IPS DF 6.9 (cell line): ENCODE measurements around the gene TAAR8.

Experiments used
- DNase-seq: peaks from one replicate; pipeline ENCODE4 v3.0.0-alpha.2; 2013; ENCODE audit warnings: low read depth, low spot score
- H3K27ac ChIP-seq: one replicate; pipeline ENCODE4 v1.5.1; 2013; ENCODE audit warnings: low read length, control low read depth
- H3K27me3 ChIP-seq: 2 replicates; pipeline ENCODE4 v1.6.1; 2013; ENCODE audit warnings: mild to moderate bottlenecking, low read length; ENCODE audit not compliant: control insufficient read depth, insufficient read depth
- H3K36me3 ChIP-seq: 2 replicates; pipeline ENCODE4 v1.6.1; 2013; ENCODE audit warnings: low read length; ENCODE audit not compliant: control insufficient read depth, insufficient read depth
- H3K4me1 ChIP-seq: 2 replicates; pipeline ENCODE4 v1.6.1; 2013; ENCODE audit warnings: low read length; ENCODE audit not compliant: control insufficient read depth, insufficient read depth
- H3K4me3 ChIP-seq: 2 replicates; pipeline ENCODE4 v1.5.1; 2013; ENCODE audit warnings: mild to moderate bottlenecking, low read length
- H3K9me3 ChIP-seq: 2 replicates; pipeline ENCODE4 v1.6.1; 2013; ENCODE audit warnings: low read length, inconsistent platforms; ENCODE audit not compliant: control insufficient read depth, insufficient read depth
- WGBS: extraction: QIAGEN DNeasy Blood & Tissue Kit; methylation state at CpG from one replicate; pipeline ENCODE4 v1.1.7; 2013; ENCODE audit warnings: mixed read lengths, missing lambda C conversion rate; ENCODE audit not compliant: insufficient read length, insufficient coverage; 5-methylcytosine and 5-hydroxymethylcytosine counted together

TAAR8 gene, protein sequence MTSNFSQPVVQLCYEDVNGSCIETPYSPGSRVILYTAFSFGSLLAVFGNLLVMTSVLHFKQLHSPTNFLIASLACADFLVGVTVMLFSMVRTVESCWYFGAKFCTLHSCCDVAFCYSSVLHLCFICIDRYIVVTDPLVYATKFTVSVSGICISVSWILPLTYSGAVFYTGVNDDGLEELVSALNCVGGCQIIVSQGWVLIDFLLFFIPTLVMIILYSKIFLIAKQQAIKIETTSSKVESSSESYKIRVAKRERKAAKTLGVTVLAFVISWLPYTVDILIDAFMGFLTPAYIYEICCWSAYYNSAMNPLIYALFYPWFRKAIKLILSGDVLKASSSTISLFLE

DNA sequence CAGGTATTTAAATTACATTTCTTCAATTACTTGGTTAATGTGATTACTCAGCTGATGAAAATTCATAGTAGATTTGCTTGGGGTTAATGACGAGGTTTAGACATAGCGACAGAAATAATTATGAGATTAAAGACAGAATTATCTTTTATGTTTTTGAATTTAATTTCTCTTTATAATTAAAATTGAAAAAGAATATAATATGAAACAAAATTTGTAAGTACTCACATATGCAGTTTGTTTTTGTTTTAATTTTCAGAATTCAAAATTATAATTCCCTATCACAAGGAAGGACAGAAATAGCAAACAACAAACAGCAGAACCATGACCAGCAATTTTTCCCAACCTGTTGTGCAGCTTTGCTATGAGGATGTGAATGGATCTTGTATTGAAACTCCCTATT, at the start of gene TAAR8:
TSS of gene TAAR8 (plus strand) at position 301 of the 400 bp plus-strand sequence. CDS start at position 322, 21 bp downstream.
- Histone ChIP-seq H3K4me3 (no peak within 1 kb of the TSS), H3K9me3 (no peaks in the 10 kb centered on the region), H3K4me1 (peaks cover 5% of the 10 kb centered on the region), H3K27me3 (no peaks in the 10 kb centered on the region), H3K36me3 (no peaks in the 10 kb centered on the region), H3K27ac (no peak within 1 kb of the TSS)
- DNase-seq = no peak
- WGBS = no CpG with 5 or more reads among the region's 2 CpGs

DNA sequence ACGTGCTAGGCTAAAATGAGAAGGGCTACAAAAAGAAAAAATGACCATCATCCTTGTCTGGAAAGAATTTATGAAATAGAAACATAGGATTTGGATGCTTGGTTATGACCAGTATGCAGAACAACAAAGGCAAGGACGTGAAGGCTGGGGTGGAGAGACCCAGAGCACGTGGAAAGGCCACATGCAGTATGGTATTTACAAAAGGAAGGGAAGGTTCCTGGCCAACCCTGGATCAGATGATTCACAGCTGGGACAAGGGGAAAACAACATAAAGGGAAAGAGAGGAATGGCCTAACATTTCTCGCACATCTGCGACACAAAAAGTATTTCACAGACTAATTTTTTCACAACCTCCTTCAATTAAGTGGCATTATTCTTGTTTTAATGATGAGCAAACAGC, 47.7 kb upstream of the TAAR8 start:
- H3K36me3 ChIP-seq = peaks cover 2% of the 10 kb centered on the region; the same call in 1 of the 2 replicates
- WGBS = no CpG with 5 or more reads among the region's 5 CpGs
- H3K9me3 ChIP-seq = no peaks in the 10 kb centered on the region
- no peaks in the 10 kb centered on the region for H3K4me1 ChIP-seq
- H3K27me3 ChIP-seq = no peaks in the 10 kb centered on the region
- H3K4me3 ChIP-seq = no peak overlapping the region
- no peak overlapping the region for H3K27ac ChIP-seq
- no peak for DNase-seq

DNA sequence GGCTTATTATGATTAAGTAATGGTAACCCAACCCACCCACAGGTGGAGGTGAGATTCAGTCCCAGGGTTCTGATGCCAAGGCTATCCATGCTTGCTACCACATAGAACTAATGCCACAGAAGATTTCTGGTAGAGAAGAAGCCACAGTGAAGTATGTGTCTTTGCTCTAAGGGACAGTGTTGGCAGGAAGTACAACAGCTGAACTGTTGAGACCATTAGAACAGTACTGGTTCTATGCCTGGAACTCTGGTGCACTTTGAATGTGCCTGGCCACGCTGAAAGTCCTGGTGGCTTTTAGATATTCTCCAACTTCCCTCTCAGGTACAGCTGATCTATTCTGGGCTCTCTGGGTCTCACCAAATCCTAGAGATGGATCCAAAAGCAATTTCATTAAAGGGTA, 47.3 kb upstream of the TAAR8 start:
- no peaks in the 10 kb centered on the region for H3K4me1 ChIP-seq
- DNase-seq = no peak

DNA sequence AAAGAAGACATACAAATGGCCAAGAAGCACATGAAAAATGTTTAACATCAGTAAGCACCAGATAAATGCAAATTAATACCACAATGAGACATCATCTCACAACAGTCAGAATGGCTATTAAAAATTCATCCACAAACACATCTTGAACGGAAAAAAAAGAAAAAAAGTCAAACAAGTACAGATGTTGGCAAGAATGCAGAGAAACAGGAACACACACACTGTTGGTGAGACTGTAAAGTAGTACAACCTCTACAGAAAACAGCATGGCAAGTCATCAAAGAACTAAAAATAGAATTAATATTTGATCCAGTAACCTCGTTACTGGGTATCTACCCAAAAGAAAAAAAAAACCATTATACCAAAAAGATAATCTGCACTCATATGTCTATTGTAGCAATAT, 46.0 kb upstream of the TAAR8 start:
- Histone ChIP-seq H3K9me3 (no peaks in the 10 kb centered on the region), H3K27me3 (no peaks in the 10 kb centered on the region), H3K27ac (no peak overlapping the region), H3K4me3 (no peak overlapping the region), H3K4me1 (no peaks in the 10 kb centered on the region), H3K36me3 (no peaks in the 10 kb centered on the region; the same call in 1 of the 2 replicates)
- no peak for DNase-seq
- WGBS = no CpG with 5 or more reads among the region's 2 CpGs

More for the DNA sequence above, 47.3 kb upstream of the TAAR8 start:
- no peak overlapping the region for H3K27ac ChIP-seq
- no peaks in the 10 kb centered on the region for H3K9me3 ChIP-seq
- H3K36me3 ChIP-seq = peaks cover 2% of the 10 kb centered on the region; the same call in 1 of the 2 replicates
- no peaks in the 10 kb centered on the region for H3K27me3 ChIP-seq
- no peak overlapping the region for H3K4me3 ChIP-seq
- no CpG with 5 or more reads among the region's 1 CpG for WGBS

DNA sequence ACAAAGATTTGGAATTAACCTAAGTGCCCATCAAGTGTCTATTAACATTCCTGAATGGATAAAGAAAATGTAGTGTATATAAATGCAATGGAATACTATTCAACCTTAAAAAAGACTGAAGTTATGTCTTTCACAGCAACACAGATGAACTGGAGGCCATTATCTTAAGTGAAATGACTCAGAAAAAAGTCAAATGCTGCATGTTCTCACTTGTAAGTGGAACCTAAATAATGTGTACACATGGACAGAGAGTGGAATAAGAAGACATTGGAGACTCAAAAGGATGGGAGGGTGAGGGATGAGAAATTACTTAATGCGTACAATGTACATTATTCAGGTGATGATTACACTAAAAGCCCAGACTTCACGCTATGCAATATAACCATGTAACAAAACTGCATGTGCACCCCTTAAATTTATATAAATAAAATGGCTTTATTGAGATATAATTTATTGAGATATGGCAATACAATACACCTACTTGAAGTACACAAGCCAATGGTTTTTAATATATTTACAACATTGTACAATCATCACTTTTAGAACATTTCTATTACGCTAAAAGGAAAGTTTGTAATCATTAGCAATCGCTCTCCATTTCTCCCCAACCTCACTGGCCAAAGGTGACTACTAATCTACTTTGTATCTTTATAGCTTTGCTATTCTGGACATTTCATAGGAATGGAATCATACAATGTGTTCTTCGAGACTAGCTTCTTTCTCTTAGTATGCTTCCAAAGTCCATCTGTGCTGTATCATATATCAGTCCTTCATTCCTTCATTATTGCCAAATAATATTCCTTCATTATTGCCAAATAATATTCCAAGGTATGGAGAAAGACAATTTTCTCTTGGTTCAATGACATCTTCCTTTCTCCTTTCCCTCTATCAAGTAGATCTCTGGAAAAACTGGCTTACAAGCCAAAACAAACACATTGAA, 45.3 kb upstream of the TAAR8 start:
- Histone ChIP-seq H3K9me3 (no peaks in the 10 kb centered on the region), H3K4me3 (no peak overlapping the region), H3K27me3 (no peaks in the 10 kb centered on the region), H3K36me3 (no peaks in the 10 kb centered on the region), H3K27ac (no peak overlapping the region), H3K4me1 (no peaks in the 10 kb centered on the region)
- WGBS = no CpG with 5 or more reads among the region's 5 CpGs
- no peak for DNase-seq

DNA sequence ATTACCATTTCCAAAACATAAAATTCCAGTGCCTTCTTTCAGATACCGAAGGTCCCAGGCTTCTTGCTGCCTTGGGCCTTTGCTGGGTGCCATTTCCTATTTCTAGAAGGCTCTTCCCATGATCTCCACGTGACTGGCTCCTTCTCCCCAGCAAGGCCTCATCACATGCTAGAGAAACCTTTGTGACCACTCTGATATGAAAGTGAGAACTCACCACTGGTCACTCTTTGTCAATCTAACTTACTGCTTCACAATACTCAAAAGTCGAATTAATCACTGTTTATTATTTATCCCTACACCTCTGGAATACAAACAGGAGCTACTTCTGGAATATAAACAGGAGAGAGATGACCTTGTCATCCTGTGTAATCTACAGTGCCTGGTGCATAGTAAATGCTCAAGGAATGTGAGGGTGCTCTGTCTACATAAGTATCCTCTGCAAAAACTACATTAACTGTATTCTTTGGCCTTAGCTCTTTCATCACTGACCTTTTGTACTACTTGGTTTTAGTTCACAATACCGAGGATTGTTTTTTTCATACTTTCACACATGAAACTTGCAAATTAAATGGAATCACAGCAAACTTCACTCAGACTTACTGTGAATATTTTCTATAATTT, 41.2 kb upstream of the TAAR8 start:
- no peak overlapping the region for H3K4me3 ChIP-seq
- no peak overlapping the region for H3K27ac ChIP-seq
- H3K4me1 ChIP-seq = no peaks in the 10 kb centered on the region
- WGBS = no CpG with 5 or more reads among the region's 4 CpGs
- no peaks in the 10 kb centered on the region for H3K36me3 ChIP-seq
- H3K9me3 ChIP-seq = no peaks in the 10 kb centered on the region
- no peak for DNase-seq
- no peaks in the 10 kb centered on the region for H3K27me3 ChIP-seq

DNA sequence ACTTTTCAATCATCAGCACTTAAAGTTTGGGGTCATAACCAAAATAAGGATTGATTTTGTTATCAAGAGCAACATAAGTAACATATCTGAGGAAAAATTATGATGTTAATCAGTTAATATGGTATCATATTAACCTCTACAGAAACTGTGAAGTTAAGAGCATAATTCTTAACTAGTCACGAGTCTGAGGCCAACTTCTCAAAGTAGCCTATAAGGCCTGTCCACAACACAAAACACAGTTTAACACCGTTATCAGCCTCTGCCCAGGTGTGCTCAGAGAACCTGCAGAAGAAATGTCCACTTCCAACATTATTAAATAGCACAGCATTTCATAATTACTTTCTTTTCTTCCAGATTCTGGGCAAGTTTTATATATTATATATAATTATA, 40.6 kb upstream of the TAAR8 start:
- H3K27me3 ChIP-seq = no peaks in the 10 kb centered on the region
- no peaks in the 10 kb centered on the region for H3K4me1 ChIP-seq
- no peak overlapping the region for H3K4me3 ChIP-seq
- H3K36me3 ChIP-seq = no peaks in the 10 kb centered on the region
- no peak overlapping the region for H3K27ac ChIP-seq
- DNase-seq = no peak
- WGBS = no CpG with 5 or more reads among the region's 2 CpGs
- no peaks in the 10 kb centered on the region for H3K9me3 ChIP-seq

DNA sequence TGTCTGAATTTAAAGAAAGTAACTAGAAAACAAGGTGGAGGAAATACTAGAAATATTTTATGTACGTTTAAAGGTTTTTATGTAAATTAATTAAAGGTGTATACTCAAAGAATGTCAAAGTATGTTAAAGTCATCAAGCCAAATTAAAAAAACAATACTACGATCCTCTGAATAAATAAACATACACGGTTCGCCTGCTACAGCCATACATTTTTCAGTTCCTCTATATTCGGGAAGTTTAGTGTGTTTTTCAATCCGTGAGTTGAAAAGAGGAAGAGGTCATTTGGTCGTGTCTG, 40.2 kb upstream of the TAAR8 start:
- H3K27me3 ChIP-seq = no peaks in the 10 kb centered on the region
- H3K36me3 ChIP-seq = no peaks in the 10 kb centered on the region
- peak overlapping the region; percentile 76; the same call in 1 of the 2 replicates for H3K4me3 ChIP-seq
- WGBS = 100% methylated on average over 1 of the region's 7 CpGs
- H3K9me3 ChIP-seq = no peaks in the 10 kb centered on the region
- no peak for DNase-seq
- no peaks in the 10 kb centered on the region for H3K4me1 ChIP-seq
- H3K27ac ChIP-seq = no peak overlapping the region

DNA sequence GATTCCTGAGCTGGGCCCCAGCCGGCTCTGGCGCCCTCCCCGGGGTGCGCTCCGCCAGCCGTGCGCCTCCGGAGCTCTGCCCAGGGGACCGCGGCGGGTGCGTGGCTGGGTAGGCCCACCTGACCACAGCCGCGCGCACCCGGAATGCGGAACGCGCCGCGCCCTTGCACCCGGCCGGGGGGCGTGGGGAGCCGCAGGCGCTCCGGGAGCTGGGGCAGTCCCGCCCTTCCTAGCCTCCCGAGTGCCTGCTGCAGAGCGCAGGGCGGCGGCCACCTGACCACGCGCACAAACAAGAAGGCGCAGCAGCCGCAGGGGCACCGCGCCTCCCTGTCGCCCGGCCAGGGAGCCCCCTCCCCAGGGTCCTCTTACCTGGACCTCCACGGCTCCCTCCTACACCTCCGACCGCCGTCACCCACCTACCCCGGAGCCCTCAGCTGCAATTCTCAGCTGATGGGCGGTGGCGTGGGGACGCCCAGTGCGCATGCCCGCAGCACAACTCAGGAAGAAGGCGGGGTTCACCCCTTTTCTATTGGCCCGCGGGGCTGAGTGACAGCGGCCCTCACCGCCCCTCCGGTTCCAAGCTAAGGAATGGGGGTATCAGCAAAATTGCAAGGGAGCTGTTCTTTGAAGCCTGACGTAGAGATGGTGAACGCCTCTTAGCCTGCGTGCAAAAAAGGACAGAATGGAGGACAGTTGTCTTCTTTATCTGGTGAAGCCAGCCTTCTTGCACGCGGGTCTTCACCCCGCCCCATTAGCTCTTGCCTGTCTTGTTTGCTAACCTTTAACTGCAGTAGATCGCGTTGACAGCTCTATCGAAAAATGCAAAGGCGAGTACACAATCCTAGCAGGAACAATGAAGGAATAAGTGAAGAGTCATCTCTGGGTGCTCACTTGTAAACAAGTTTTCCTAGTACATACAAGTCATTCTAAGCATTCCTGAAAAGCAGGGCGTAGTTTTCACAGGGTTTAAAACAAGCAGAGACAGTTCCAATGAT, 39.5 kb upstream of the TAAR8 start, which contains the start of gene STX7:
TSS of gene STX7 (minus strand) at position 479 of the 995 bp plus-strand sequence. CDS start 9,586 bp downstream, outside the sequence.
- H3K9me3 ChIP-seq = no peaks in the 10 kb centered on the region
- H3K4me1 ChIP-seq = no peaks in the 10 kb centered on the region
- DNase-seq = peak; percentile 63
- WGBS = no CpG with 5 or more reads among the region's 67 CpGs
- no peaks in the 10 kb centered on the region for H3K27me3 ChIP-seq
- H3K4me3 ChIP-seq = peak within 1 kb of the TSS; percentile 76; the same call in 1 of the 2 replicates
- H3K36me3 ChIP-seq = no peaks in the 10 kb centered on the region
- no peak within 1 kb of the TSS for H3K27ac ChIP-seq
